Spleen (tissue), 7 donors: Measurements from ENCODE around the gene CSNK2A2.

Experiments used
- POLR2A ChIP-seq, 3 donors: fragments of 450-650 bp; IDR thresholded peaks; one replicate each; pipeline ENCODE4 v1.5.1; 2017; ENCODE audit warnings: antibody characterized with exemption in 3 of 3, mild to moderate bottlenecking in 1 of 3
- TF ChIP-seq, protein P1 (sequence below), 11 experiments: fragments of 200-600 bp in 7 of 11; fragments of 450-650 bp in 4 of 11; sonication (generic) in 4 of 11; IDR thresholded peaks in 8 of 11; conservative IDR thresholded peaks in 3 of 11; 1 replicate in 7 of 11; 2 replicates in 4 of 11; pipeline versions ENCODE4 v1.4.0 to v1.8.0; 2016 to 2021; ENCODE audit warnings: antibody characterized with exemption in 11 of 11, inconsistent platforms in 4 of 11, mild to moderate bottlenecking in 1 of 11
- donor health status: DM: no; HTN: no; CAD: no; lungs with moderate emphysema.
- donor health status: DM: no; HTN: no; CAD: no.
- donor health status: DM: no; HTN: no; CAD: no.

DNA sequence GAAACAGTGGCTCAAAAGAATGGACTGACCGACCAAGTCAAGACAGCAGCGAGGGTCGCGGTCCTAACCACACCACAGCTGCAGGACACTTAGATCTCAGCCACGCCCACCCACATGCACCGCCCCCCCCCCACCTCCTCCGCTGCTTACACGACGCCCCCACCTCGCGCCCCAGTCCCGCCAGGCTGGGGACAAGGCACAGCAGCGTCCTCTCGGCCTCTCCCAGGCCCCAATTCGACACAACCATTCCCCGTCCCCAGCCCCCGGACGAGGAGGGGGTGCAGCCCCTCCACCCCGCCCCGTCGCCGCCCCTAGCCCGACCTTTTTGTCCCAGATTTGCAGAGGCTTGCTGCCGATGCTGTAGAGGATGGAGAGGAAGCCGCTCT, 69.2 kb downstream of the CSNK2A2 start:
- TF ChIP-seq, protein P1, sequence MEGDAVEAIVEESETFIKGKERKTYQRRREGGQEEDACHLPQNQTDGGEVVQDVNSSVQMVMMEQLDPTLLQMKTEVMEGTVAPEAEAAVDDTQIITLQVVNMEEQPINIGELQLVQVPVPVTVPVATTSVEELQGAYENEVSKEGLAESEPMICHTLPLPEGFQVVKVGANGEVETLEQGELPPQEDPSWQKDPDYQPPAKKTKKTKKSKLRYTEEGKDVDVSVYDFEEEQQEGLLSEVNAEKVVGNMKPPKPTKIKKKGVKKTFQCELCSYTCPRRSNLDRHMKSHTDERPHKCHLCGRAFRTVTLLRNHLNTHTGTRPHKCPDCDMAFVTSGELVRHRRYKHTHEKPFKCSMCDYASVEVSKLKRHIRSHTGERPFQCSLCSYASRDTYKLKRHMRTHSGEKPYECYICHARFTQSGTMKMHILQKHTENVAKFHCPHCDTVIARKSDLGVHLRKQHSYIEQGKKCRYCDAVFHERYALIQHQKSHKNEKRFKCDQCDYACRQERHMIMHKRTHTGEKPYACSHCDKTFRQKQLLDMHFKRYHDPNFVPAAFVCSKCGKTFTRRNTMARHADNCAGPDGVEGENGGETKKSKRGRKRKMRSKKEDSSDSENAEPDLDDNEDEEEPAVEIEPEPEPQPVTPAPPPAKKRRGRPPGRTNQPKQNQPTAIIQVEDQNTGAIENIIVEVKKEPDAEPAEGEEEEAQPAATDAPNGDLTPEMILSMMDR (IDR thresholded peaks at IDR 0.05 in 8 of 11, conservative IDR thresholded peaks at IDR 0.05 in 3 of 11): no peak
- TF ChIP-seq POLR2A (IDR thresholded peaks at IDR 0.05): no peak
